Glutamatergic neuron (in vitro differentiated cells): Measurements from ENCODE around the gene RPS29. TPM values are rescaled to one million over a fixed set of nuclear protein-coding genes. Genes with fewer than 3 reads are reported as not detected.

Experiments used
- DNase-seq: peaks from one replicate; pipeline ENCODE4 v3.0.0; 2022
- H3K27ac Mint-ChIP-seq: one replicate; pipeline ENCODE4 v1.8.0; 2020; ENCODE audit warnings: mild to moderate bottlenecking, mixed read lengths, inconsistent platforms; ENCODE audit not compliant: unreplicated experiment
- H3K27me3 Mint-ChIP-seq: one replicate; pipeline ENCODE4 v1.8.0; 2020; ENCODE audit warnings: mild to moderate bottlenecking, moderate library complexity, mixed read lengths, inconsistent platforms; ENCODE audit not compliant: unreplicated experiment
- H3K36me3 Mint-ChIP-seq: one replicate; pipeline ENCODE4 v1.8.0; 2020; ENCODE audit warnings: mild to moderate bottlenecking, mixed read lengths, inconsistent platforms; ENCODE audit not compliant: unreplicated experiment
- H3K4me1 Mint-ChIP-seq: one replicate; pipeline ENCODE4 v1.8.0; 2020; ENCODE audit warnings: mild to moderate bottlenecking, low read depth, mixed read lengths, inconsistent platforms; ENCODE audit not compliant: unreplicated experiment
- H3K4me3 Mint-ChIP-seq: one replicate; pipeline ENCODE4 v1.8.0; 2020; ENCODE audit warnings: mild to moderate bottlenecking, mixed read lengths, inconsistent platforms; ENCODE audit not compliant: unreplicated experiment
- H3K9me3 Mint-ChIP-seq: one replicate; pipeline ENCODE4 v1.8.0; 2020; ENCODE audit warnings: mild to moderate bottlenecking, moderate library complexity, mixed read lengths, inconsistent platforms; ENCODE audit not compliant: unreplicated experiment
- total RNA-seq: library from RNA; stranded (reverse); fragmentation: NEBNext Ultra II Directional; extraction: Animal tissue kit (Norgen Biotek cat#: 25700); gene quantifications from one replicate; pipeline ENCODE4 v1.2.1, GENCODE V29; 2021; ENCODE audit not compliant: unreplicated experiment
- TF ChIP-seq, protein P1 (sequence below): fragments of 200-600 bp; sonication (generic); IDR thresholded peaks from one replicate; pipeline ENCODE4 v1.5.0; 2021; ENCODE audit not compliant: partially characterized antibody, unreplicated experiment

Gene RPS29
- total RNA-seq, 1 donor from 2014 or later = 635 TPM

DNA sequence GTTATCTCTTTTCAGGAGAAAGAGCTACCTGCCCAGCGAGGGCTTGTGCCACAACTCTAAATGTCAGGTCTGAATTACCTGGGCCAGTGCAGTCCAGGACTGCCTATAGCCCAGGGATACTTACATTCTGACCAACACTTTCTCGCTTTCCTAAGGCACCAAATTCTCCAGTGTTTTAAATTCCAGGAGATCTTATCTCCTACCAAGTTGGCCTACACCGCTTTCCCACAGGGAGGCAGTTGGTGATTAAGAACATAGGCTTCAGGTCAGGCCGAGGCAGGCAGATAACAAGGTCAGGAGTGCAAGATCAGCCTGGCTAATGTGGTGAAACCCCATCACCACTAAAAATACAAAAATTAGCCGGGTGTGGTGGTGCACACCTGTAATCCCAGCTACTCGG lies 41.1 kb downstream of the RPS29 start:
- H3K36me3 Mint-ChIP-seq = peaks cover 8% of the 10 kb centered on the region
- H3K9me3 Mint-ChIP-seq = peaks cover 3% of the 10 kb centered on the region
- DNase-seq = no peak
- H3K27me3 Mint-ChIP-seq = peaks cover 4% of the 10 kb centered on the region
- no peak overlapping the region for H3K4me3 Mint-ChIP-seq
- TF ChIP-seq, protein P1, sequence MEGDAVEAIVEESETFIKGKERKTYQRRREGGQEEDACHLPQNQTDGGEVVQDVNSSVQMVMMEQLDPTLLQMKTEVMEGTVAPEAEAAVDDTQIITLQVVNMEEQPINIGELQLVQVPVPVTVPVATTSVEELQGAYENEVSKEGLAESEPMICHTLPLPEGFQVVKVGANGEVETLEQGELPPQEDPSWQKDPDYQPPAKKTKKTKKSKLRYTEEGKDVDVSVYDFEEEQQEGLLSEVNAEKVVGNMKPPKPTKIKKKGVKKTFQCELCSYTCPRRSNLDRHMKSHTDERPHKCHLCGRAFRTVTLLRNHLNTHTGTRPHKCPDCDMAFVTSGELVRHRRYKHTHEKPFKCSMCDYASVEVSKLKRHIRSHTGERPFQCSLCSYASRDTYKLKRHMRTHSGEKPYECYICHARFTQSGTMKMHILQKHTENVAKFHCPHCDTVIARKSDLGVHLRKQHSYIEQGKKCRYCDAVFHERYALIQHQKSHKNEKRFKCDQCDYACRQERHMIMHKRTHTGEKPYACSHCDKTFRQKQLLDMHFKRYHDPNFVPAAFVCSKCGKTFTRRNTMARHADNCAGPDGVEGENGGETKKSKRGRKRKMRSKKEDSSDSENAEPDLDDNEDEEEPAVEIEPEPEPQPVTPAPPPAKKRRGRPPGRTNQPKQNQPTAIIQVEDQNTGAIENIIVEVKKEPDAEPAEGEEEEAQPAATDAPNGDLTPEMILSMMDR = no peak
- H3K4me1 Mint-ChIP-seq = peaks cover 5% of the 10 kb centered on the region
- no peak overlapping the region for H3K27ac Mint-ChIP-seq

DNA sequence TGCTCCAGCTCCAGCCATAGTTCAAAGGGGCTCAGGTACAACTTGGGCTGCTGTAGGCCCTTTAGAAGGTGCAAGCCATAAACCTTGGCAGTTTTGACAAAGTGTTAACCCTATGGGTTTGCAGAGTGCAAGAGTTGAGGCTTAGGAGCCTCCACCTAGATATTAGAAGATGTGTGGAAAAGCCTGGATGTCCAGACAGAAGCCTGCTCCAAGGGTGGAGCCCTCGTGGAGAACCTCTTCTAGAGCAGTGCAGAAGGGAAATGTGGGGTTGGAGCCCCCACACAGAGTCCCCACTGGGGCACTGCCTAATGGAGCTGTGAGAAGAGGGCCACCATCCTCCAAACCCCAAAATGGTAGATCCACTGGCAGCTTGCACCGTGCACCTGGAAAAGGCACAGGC lies 45.1 kb downstream of the RPS29 start:
- DNase-seq = no peak
- Mint-ChIP-seq H3K4me1 (no peaks in the 10 kb centered on the region), H3K27me3 (no peaks in the 10 kb centered on the region), H3K9me3 (peaks cover 9% of the 10 kb centered on the region), H3K27ac (no peak overlapping the region), H3K4me3 (no peak overlapping the region), H3K36me3 (peaks cover 8% of the 10 kb centered on the region)
- TF ChIP-seq, protein P1 = no peak

DNA sequence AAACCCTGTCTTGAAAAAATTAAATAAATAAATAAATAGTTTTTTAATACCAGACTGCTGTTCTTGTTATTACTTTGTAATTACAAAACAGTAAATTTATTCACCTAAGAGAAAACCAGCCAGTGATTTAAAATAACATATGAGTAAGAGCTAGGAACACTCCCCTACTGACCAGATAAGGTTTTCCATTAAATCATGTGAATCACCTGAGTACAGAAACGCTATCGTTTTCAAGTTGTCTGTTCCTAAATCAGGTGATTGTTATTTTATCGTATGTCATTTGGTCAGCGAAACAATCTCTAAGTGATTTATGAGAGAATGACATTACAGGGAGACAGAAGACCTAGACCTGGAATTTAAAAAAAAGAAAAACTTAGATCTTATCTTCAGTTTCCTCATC lies 47.3 kb downstream of the RPS29 start:
- Mint-ChIP-seq H3K27me3 (no peaks in the 10 kb centered on the region), H3K9me3 (peaks cover 9% of the 10 kb centered on the region), H3K36me3 (peaks cover 8% of the 10 kb centered on the region), H3K4me3 (no peak overlapping the region), H3K27ac (no peak overlapping the region), H3K4me1 (no peaks in the 10 kb centered on the region)
- no peak for DNase-seq
- TF ChIP-seq, protein P1 = no peak

Other genes starting within 250 kb of the RPS29 start
- 8.0 TPM for gene LRR1, start 12.6 kb upstream of the RPS29 start, total RNA-seq
- 94.2 TPM for gene RPL36AL, start 34.2 kb upstream of the RPS29 start, total RNA-seq
- 20.6 TPM for gene MGAT2, start 34.4 kb upstream of the RPS29 start, total RNA-seq
- 19.1 TPM for gene DNAAF2, start 48.9 kb upstream of the RPS29 start, total RNA-seq
- gene POLE2, start 101.8 kb upstream of the RPS29 start, total RNA-seq = 2.4 TPM
- 0.98 TPM for gene KLHDC1, start 106.7 kb upstream of the RPS29 start, total RNA-seq
- 48.7 TPM for gene KLHDC2, start 181.8 kb upstream of the RPS29 start, total RNA-seq